ENCODE results near the gene PLOD1. TPM values are rescaled to one million over a fixed set of nuclear protein-coding genes. Genes with fewer than 3 reads are reported as not detected.
A peak's percentile ranks its signal among the peaks of the same experiment; 100 is the strongest.
"Not testable (repeated sequence)": the region's sequence is repeated elsewhere in the genome, so short reads cannot be mapped to it uniquely, and the experiment has no call there.

The PLOD1 gene
- total RNA-seq, 8 experiments from 2014 or later: 24.0 to 136 (median 66.7) TPM

DNA sequence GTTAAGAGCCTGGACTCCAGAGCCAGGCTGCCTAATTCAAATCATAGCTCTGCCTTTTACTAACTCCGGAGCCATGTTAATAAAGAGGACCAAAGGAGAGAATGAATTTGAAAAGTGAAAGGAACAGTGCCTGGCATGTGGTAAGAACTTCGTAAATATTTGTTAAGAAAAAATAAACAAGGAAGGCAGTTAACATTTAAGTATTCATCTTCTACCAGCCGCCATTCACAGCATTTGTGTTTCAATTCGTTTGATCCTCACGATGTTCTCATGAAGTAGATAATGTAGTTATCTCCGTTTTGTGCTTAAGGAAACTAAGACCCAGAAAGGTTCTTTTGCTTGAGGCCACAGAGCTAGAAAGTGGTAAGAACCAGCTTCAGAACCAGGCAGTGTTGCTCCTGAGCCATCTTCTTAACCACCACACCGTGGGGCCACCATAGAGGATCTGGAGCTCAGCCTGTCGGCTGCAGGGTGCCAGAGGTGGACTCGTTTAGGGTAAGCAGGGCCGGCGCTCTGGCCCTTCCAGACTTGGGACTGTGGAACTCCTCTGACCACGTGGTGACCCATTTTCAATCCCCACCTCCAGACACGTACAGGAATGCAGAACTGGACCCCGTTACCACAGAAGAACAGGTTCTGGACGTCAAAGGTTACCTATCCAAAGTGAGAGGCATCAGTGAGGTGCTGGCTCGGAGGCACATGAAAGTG lies 57.6 kb downstream of the PLOD1 start:
- no peak for ATAC-seq (replicated peaks in 6 of 8)
- H3K4me3 ChIP-seq: no peak overlapping the region
- in situ Hi-C loops (cut with MboI; ENCODE audit: low pct_unique_long_range_greater_than_20kb in 2 of 9, low sequenced_read_pairs in 9 of 9, unreplicated experiment in 9 of 9): no loop called here
- no peaks in the 10 kb centered on the region for H3K4me1 ChIP-seq (replicated peaks in 1 of 2)
- 45 to 98% (median 93%) methylated on average over 2 to 15 of the region's 16 CpGs; no CpG with 5 or more reads in 1 of the 10 experiments for WGBS, 10 experiments
- H3K27ac ChIP-seq: no peak overlapping the region

DNA sequence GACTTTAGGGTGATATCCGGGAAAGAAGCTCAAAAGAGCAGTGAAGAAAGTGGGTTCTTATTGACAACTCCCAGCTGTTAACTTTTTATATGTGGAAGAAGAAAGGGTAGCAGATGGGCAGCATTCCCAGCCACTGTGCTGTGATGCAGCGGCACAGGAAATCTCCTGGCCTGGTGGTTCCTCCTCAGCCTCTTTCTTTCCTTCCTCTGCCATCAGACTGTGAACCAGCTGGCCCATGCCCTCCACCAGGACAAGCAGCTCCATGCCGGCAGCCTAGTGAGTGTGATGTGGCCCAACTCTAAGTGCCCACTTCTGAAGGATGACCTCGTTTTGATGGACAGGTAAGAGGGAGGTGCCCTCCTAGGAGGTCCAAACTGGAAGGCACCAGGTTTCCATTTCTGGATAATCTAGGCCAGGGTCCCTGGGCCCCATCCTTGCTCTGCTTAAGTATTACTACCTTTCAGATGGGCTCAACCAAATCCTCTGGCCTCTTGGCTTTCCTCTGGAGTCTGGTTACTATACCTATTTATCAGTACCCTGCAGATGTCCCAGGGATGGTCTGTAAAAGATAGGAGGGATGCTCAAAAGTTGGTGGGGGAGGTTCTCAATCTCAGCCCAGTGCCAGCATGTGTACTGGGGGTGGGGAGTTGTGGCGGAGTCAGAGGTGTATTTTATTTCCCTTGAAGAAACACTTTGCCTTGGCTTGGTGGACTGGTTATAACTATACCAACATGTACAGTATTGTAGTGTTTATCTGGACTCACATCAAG lies 62.7 kb downstream of the PLOD1 start:
- Histone ChIP-seq H3K4me1 (replicated peaks in 1 of 2) (peaks cover 0 to 2% of the 10 kb centered on the region in 2 donors), H3K4me3 (no peak overlapping the region), H3K27ac (no peak overlapping the region)
- WGBS, 10 experiments: 60 to 100% (median 100%) methylated on average over 1 to 5 of the region's 5 CpGs; no CpG with 5 or more reads in 3 of the 10 experiments
- in situ Hi-C loops (cut with MboI; ENCODE audit: low pct_unique_long_range_greater_than_20kb in 2 of 9, low sequenced_read_pairs in 9 of 9, unreplicated experiment in 9 of 9): no loop called here
- ATAC-seq (replicated peaks in 6 of 8): no peak

DNA sequence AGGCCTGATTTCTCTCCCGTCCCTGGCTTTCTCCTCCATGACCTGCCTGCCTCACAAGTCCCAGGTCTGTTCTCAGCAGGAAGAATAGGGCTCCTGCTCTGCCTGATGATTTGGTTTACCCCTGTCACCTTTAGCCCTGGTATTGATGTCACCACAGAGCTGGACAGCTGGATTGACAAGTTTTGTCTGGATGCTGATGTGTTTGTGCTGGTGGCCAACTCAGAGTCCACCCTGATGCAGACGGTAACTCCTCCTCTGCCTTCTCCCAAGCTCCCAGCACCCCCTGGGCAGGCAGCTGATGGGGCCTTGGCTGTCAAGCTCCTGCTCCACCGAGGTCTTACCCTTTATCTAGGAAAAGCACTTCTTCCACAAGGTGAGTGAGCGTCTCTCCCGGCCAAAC lies 64.1 kb downstream of the PLOD1 start:
- Histone ChIP-seq H3K4me1 (replicated peaks in 1 of 2) (peaks cover 0 to 2% of the 10 kb centered on the region in 2 donors), H3K4me3 (no peak overlapping the region), H3K27ac (no peak overlapping the region)
- 80 to 100% (median 98%) methylated on average over 2 to 4 of the region's 5 CpGs; no CpG with 5 or more reads in 4 of the 10 experiments for WGBS, 10 experiments
- ATAC-seq (replicated peaks in 6 of 8): no peak
- in situ Hi-C loops (cut with MboI; ENCODE audit: low pct_unique_long_range_greater_than_20kb in 2 of 9, low sequenced_read_pairs in 9 of 9, unreplicated experiment in 9 of 9): no loop called here

DNA sequence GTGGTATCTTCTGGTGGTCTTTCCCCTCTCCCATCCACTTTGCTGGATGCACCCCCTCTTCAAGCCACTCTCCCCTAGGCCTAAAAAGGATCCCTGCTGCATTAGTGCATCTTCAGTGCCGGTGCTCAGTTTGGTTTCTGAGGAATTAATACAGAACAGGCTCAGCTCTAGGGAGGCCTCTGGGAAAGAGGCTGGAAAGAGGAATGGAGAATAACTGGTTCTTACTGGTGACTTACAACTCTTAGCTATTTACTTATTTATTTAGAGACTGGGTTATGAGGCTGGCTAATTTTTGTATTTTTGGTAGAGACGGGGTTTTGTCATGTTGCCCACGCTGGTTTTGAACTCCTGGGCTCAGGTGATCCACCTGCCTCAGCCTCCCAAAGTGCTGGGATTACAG lies 64.7 kb downstream of the PLOD1 start:
- in situ Hi-C loops (cut with MboI; ENCODE audit: low pct_unique_long_range_greater_than_20kb in 2 of 9, low sequenced_read_pairs in 9 of 9, unreplicated experiment in 9 of 9): no loop called here
- Histone ChIP-seq H3K4me1 (replicated peaks in 1 of 2) (peaks cover 0 to 2% of the 10 kb centered on the region in 2 donors), H3K4me3 (no peak overlapping the region), H3K27ac (no peak overlapping the region)
- WGBS, 10 experiments: 67 to 100% (median 74%) methylated on average over 1 to 3 of the region's 3 CpGs; no CpG with 5 or more reads in 4 of the 10 experiments
- no peak for ATAC-seq (replicated peaks in 6 of 8)

DNA sequence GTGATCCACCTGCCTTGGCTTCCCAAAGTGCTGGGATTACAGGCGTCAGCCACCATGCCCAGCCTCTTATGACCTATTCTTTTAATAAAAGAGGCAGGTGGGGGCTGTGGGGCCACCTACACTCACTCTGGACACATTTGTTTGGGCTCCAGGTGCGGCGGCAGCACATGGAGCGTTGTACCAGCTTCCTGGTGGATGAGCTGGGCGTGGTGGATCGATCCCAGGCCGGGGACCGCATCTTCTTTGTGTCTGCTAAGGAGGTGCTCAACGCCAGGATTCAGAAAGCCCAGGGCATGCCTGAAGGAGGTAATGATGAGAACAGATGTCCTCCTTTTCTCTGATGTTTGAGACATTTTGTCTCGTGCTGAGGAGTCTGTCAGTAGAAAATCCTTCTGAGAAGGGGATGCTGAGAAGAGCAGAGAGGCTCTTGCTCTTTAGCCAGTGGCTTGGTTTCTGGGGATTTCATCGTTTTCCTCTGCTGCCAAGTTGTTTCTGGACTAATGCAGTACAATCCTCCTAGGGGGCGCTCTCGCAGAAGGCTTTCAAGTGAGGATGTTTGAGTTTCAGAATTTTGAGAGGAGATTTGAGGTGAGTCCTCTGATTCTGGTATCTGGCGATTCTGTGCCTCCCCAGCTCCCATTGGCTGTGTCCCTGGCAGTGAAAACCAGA lies 66.9 kb downstream of the PLOD1 start:
- ATAC-seq (replicated peaks in 6 of 8): peak in 5 of 8 experiments; percentile 11 to 62 (median 39)
- Histone ChIP-seq H3K4me1 (replicated peaks in 1 of 2) (peaks cover 0 to 2% of the 10 kb centered on the region in 2 donors), H3K4me3 (no peak overlapping the region), H3K27ac (peak overlapping the region; percentile 31 to 81)
- in situ Hi-C loops (cut with MboI; ENCODE audit: low pct_unique_long_range_greater_than_20kb in 2 of 9, low sequenced_read_pairs in 9 of 9, unreplicated experiment in 9 of 9): no loop called here
- 49 to 90% (median 79%) methylated on average over 1 to 13 of the region's 14 CpGs; no CpG with 5 or more reads in 3 of the 10 experiments for WGBS, 10 experiments

DNA sequence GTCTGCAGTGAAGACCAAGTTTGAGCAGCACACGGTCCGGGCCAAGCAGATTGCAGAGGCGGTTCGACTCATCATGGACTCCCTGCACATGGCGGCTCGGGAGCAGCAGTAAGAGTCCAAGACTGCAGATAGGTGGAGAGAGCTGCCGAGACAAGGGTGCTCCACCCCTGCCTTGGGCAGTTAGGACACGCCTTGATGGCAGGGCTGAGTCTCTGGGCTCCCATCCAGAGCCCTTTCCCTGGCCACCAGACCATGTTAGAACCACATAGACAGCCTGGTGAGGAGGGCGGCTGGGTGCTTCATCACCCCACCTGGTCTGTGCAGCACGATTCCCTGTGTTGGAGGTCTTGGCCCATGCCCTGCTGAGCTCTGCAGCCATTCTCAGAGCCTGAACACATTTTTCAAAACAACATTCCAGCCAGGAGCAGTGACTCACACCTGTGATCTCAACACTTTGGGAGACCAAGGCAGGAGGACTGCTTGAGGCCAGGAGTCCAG lies 67.5 kb downstream of the PLOD1 start:
- WGBS, 10 experiments: 25 to 100% (median 100%) methylated on average over 1 to 5 of the region's 10 CpGs; no CpG with 5 or more reads in 3 of the 10 experiments
- ATAC-seq (replicated peaks in 6 of 8): peak in 6 of 8 experiments; percentile 11 to 90 (median 36)
- in situ Hi-C loops (cut with MboI; ENCODE audit: low pct_unique_long_range_greater_than_20kb in 2 of 9, low sequenced_read_pairs in 9 of 9, unreplicated experiment in 9 of 9): no loop called here
- peak overlapping the region in 1 of 2 donors; percentile 39 for H3K27ac ChIP-seq
- H3K4me3 ChIP-seq: no peak overlapping the region
- H3K4me1 ChIP-seq (replicated peaks in 1 of 2): peaks cover 0 to 2% of the 10 kb centered on the region in 2 donors

DNA sequence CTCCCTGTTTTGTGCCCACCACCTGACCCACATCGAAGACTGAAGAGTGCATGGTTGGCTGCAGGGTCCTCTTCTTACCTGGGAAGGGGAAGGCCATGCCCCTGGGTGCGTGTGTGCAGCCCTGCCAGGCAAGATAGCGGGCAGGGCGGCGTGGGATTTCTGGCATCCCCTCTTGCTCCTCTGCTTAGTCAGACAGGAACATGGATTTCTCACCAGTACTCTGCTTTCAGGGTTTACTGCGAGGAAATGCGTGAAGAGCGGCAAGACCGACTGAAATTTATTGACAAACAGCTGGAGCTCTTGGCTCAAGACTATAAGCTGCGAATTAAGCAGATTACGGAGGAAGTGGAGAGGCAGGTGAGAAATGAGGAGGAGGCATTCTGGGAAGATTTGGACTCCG lies 69.2 kb downstream of the PLOD1 start:
- in situ Hi-C loops (cut with MboI; ENCODE audit: low pct_unique_long_range_greater_than_20kb in 2 of 9, low sequenced_read_pairs in 9 of 9, unreplicated experiment in 9 of 9): no loop called here
- H3K27ac ChIP-seq: no peak overlapping the region
- ATAC-seq (replicated peaks in 6 of 8): no peak
- H3K4me3 ChIP-seq: no peak overlapping the region
- 83 to 100% (median 96%) methylated on average over 1 to 12 of the region's 12 CpGs; no CpG with 5 or more reads in 1 of the 10 experiments for WGBS, 10 experiments
- H3K4me1 ChIP-seq (replicated peaks in 1 of 2): peaks cover 0 to 2% of the 10 kb centered on the region in 2 donors

DNA sequence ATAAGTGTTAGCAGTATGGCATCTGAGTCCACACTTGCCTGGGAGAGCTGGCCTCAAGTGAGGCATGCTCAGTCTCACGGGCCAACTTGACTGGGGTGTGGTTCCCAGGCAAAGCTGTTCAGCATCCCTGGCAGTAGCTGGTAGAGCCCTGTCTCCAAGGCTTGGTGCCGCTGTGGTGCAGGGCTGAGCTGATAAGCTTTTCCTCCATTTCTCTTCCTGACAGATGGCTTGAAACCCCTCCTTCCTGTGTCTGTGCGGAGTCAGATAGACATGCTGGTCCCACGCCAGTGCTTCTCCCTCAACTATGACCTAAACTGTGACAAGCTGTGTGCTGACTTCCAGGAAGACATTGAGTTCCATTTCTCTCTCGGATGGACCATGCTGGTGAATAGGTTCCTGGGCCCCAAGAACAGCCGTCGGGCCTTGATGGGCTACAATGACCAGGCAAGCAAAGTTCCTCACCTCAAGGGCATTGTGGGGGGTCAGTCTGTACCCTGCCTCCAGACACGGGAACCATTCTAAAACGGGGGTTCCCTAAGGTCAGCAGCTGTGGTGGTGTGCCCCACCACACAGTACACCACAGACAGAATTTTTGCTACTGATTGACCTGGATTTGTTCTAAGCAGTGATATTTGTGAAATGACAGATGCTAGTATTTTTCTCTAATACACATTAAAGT lies 71.1 kb downstream of the PLOD1 start:
- 67 to 100% (median 90%) methylated on average over 1 to 9 of the region's 9 CpGs; no CpG with 5 or more reads in 1 of the 10 experiments for WGBS, 10 experiments
- no peak overlapping the region for H3K27ac ChIP-seq
- no peak overlapping the region for H3K4me3 ChIP-seq
- in situ Hi-C loops (cut with MboI; ENCODE audit: low pct_unique_long_range_greater_than_20kb in 2 of 9, low sequenced_read_pairs in 9 of 9, unreplicated experiment in 9 of 9): no loop called here
- peaks cover 0 to 2% of the 10 kb centered on the region in 2 donors for H3K4me1 ChIP-seq (replicated peaks in 1 of 2)
- no peak for ATAC-seq (replicated peaks in 6 of 8)

DNA sequence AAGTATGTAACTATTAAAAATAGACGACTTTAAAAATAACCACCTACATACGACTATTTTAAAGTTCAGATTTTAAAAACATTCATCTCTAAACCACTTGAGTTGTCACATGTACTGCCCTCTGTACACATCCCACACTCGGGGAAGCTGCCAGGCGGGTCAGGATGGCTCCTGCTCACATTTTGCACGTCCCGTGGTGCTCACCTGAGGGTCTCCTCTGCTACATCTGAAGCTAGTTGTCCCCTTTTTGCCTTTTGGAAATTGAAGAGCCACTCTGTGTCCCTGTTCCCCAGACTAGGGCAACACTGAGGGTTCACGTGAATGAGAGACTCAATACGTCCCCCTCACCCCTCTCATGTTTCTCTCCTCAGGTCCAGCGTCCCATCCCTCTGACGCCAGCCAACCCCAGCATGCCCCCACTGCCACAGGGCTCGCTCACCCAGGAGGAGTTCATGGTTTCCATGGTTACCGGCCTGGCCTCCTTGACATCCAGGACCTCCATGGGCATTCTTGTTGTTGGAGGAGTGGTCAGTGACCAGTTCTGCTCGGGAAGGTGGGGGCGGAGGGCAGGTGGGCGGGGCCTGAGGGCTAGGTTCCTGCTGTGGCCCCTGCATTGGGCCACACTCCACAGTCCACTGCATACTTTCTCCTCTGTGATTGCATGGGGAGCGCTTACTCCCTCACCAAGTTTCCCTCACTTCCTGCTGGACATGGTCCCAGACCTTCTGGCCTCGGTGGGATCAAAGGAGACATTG lies 71.8 kb downstream of the PLOD1 start:
- ATAC-seq (replicated peaks in 6 of 8): peak in 1 of 8 experiments; percentile 8
- WGBS, 10 experiments: 86 to 100% (median 89%) methylated on average over 2 to 13 of the region's 17 CpGs; no CpG with 5 or more reads in 1 of the 10 experiments
- no peak overlapping the region for H3K4me3 ChIP-seq
- in situ Hi-C loops (cut with MboI; ENCODE audit: low pct_unique_long_range_greater_than_20kb in 2 of 9, low sequenced_read_pairs in 9 of 9, unreplicated experiment in 9 of 9): no loop called here
- H3K27ac ChIP-seq: no peak overlapping the region
- H3K4me1 ChIP-seq (replicated peaks in 1 of 2): peaks cover 0 to under 1% of the 10 kb centered on the region in 2 donors

DNA sequence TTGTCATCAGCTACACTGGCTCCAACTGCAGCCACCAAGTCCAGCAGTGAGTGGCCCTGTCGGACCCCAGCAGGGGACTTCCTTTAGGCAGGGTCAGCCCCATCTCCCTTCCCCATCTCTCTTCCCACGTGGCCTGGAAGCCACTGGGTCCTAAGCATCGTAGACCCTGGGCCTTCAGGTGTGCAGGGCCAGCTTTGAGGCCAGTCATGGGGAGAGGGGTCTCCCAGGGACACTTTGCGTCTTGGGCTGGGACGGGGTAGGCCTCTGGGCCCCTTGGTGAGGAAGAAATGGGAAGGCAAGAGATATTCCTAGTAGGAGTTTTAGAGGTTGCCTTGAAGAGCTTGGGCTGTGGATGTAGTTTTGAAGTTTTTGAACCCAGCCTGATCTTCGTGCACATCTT lies 72.7 kb downstream of the PLOD1 start:
- no peak overlapping the region for H3K4me3 ChIP-seq
- no peak overlapping the region for H3K27ac ChIP-seq
- no peak for ATAC-seq (replicated peaks in 6 of 8)
- 79 to 100% (median 92%) methylated on average over 1 to 4 of the region's 6 CpGs; no CpG with 5 or more reads in 5 of the 10 experiments for WGBS, 10 experiments
- H3K4me1 ChIP-seq (replicated peaks in 1 of 2): no peaks in the 10 kb centered on the region
- in situ Hi-C loops (cut with MboI; ENCODE audit: low pct_unique_long_range_greater_than_20kb in 2 of 9, low sequenced_read_pairs in 9 of 9, unreplicated experiment in 9 of 9): no loop called here

DNA sequence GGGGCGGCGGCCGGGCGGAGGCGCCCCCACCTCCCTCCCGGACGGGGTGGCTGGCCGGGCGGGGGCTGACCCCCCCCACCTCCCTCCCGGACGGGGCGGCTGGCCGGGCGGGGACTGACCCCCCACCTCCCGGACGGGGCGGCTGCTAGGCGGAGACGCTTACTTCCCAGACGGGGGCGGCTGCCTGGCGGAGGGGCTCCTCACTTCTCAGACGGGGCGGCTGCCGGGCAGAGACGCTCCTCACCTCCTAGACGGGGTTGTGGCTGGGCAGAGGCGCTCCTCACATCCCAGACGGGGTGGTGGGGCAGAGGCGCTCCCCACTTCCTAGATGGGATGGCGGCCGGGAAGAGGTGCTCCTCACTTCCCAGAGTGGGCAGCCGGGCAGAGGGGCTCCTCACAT lies 73.8 kb downstream of the PLOD1 start:
- ATAC-seq (replicated peaks in 6 of 8); in situ Hi-C loops (cut with MboI; ENCODE audit: low pct_unique_long_range_greater_than_20kb in 2 of 9, low sequenced_read_pairs in 9 of 9, unreplicated experiment in 9 of 9); H3K4me3 ChIP-seq; H3K4me1 ChIP-seq (replicated peaks in 1 of 2); H3K27ac ChIP-seq: not testable (repeated sequence)
- no CpG with 5 or more reads among the region's 33 CpGs for WGBS, 10 experiments

Data from motor neuron (in vitro differentiated cells).